22Rv1 (cell line): ENCODE data around the gene RIMS4.

Experiments used
- CTCF ChIP-seq: fragments of 450-650 bp; IDR thresholded peaks from 2 replicates; pipeline ENCODE4 v1.5.1; 2017; ENCODE audit warnings: mild to moderate bottlenecking
- ZFX ChIP-seq: fragments of 450-650 bp; IDR thresholded peaks from 2 replicates; pipeline ENCODE4 v1.6.1; 2017; ENCODE audit warnings: antibody characterized with exemption, borderline replicate concordance

DNA sequence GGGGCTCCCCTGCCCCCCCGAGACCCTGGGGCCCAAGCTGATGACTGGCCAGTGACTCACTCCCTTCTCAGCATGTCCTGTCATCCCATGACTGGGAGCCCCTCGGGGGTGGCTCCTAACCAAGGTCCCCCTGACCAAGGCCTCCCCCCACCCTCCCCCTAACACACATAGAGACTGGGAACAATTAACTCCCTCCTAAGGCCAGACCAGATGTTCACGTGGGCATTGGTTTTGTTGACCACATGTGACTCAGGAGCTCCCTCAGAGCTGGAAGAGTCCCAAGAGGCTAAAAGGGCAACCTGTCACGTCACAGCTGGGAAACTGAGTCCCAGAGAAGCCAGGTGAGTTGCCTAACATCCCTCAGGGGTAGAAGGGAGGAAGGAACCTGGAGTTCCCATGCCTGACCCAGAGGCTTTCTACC is 105.8 kb downstream of the RIMS4 start:
- TF ChIP-seq CTCF (no peak), ZFX (no peak)
